GM19099 (cell line): ENCODE data around the gene CREB3L1.

Source experiments
- POLR2A ChIP-seq: IDR thresholded peaks from 3 replicates; pipeline ENCODE4 v1.6.1; 2011; ENCODE audit warnings: low read depth; ENCODE audit not compliant: insufficient read length; ENCODE audit errors: extremely low read depth

CREB3L1 gene

GRCh38 chr11:46366260-46366659, 88.8 kb downstream of the CREB3L1 start:
- no peak for TF ChIP-seq POLR2A

- TF ChIP-seq POLR2A = no peak
Observed at GRCh38 chr11:46366661-46367161, 89.2 kb downstream of the CREB3L1 start.

DNA sequence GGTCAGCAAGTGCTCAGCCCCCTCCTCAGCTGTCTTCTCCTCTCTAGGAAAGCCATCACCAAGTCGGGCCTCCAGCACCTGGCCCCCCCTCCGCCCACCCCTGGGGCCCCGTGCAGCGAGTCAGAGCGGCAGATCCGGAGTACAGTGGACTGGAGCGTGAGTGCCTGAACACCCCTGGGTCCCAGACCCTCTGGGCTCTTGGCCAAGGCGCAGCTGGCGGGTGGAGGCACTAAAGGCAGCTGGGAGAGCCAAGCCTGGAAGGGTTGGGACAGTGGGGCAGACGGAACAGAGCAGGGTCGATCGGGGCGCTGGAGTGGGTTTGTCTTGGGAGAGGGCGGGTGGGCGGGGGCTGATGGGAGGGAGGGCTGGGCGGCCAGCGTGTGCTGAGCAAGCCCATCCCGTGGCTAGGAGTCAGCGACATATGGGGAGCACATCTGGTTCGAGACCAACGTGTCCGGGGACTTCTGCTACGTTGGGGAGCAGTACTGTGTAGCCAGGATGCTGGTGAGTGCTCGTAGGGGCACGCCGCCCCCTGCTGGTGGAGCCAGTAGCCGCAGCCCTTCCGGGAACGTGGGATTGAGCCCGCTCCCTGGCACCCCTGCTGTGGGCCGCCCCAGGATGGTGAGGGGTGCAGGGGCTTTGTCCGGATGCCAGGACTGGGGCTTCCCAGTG, 89.9 kb downstream of the CREB3L1 start:
- no peak for TF ChIP-seq POLR2A

DNA sequence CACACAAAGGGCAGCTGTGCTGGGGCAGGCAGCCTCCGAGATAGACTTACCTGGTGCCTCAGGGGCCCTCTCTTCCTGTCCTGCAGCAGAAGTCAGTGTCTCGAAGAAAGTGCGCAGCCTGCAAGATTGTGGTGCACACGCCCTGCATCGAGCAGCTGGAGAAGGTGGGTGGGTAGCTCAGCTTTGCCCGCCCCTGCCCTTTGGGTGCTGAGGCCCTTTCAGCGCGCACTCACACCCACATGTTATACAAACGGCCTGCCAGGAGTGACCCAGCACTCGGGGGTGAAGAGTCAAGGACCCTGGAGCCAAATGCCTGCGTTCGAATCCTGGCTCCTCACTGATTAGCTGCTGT, 90.4 kb downstream of the CREB3L1 start:
- TF ChIP-seq POLR2A = no peak

DNA sequence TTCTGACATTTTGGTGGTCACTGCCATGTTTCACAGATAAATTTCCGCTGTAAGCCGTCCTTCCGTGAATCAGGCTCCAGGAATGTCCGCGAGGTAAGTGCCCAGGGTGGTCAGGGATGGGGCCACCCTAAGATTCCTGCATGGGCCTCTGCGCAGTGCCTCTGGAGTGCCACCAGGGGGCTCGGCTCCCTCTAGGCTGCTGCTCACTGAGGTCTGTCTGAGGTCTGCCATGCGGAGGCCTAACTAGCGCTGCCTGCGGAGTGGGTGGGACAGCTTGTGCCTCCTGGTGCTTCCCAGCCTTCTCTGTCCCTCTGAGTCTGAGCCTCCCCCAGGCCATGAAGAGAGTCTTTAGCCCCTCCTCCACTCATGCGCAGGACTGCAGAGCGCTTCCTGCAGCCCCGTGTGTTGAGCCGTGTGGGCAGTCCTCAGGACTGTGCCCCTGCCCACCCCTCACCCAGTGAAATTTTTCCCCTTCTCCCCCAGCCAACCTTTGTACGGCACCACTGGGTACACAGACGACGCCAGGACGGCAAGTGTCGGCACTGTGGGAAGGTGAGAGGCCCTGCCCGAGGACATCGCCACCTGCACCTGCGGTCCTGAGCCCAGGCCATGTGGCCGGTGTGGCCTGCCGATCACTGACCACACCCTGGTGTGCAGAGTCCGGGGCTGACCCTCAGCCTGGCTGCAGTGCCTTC, 92.1 kb downstream of the CREB3L1 start:
- no peak for TF ChIP-seq POLR2A

DNA sequence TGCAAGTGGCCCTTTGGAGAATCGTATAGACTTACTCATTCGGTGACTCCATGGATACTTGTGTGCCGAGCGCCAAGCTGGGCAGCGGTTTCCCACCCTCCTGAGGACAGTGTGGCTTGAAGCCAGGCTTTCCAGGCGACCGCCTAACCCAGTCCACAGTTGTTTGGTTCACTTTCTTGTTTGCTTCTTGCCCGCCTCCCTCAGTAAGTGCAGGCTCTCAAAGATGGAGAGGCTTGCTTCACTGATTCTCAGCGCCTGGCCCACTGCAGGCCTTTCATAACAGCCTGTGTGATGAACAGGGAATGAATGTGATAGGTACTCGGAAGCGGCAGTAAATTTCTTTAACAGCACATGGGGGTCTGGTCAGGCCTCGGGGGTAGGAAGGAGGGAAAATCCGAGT, 92.8 kb downstream of the CREB3L1 start:
- TF ChIP-seq POLR2A = no peak
